ENCODE data around the gene CNOT1. TPM values are rescaled to one million over a fixed set of nuclear protein-coding genes. Genes with fewer than 3 reads are reported as not detected.

The CNOT1 gene
- total and polyA plus RNA-seq, 7 experiments from 2014 or later = 81.2 to 249 (median 232) TPM

DNA sequence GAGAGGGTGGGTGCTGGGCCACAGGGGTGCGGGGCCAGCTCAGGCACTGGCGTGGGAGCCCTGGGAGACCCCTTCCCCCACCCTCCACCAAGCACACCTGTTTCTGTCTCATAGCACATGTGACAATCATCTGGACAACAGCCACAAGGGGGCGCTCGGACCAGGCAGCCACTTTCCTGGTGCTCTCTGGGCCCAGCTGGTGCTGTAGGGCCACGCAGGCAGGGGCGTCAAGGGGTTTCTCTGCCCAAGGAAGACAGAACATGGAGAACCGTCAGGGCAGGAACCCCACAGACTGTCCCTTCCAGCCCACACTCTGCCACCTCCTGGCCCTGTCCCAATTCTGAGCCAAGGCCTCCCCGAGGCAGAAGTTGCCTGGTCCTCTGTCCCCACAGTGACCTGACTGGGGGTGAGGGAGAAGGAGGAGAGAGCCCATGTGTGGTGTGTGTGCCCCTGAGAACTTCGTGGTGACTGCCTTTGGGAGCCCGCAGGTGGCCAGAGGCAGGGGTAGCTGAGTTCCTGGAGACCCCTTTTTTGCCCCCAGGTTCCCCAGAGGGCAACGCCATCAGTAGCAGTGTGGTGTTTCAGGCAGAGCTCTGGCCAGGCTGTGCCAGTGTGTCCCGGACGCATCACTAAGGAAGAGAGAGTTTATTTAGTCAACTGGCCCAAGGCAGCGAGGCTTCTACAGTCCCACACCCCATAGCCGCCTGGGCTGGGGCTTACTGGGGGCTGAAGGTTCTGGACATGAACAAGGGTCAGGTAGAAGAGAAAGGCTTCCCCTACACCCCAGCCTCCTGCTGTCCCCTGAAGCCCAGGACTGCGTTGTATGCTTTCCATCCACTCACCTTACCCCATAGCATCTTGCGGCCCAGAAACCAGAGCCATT lies 117.5 kb downstream of the CNOT1 start:
- ChIA-PET POLR2A (interaction anchor here (0.6 kb wide), 1 partner anchor 34 kb away, joined by 3 read pairs; no protein-coding TSS in a partner anchor), CTCF (interaction anchor here (0.8 to 4.5 kb wide), 4 partner anchors 19 to 244 kb away, joined by 3 to 47 read pairs (median 3); no protein-coding TSS in a partner anchor)
- Histone ChIP-seq H3K9me3 (ENCODE audit: control insufficient read depth in 2 of 3, low read length in 3 of 3) (no peaks in the 10 kb centered on the region), H3K36me3 (ENCODE audit: control insufficient read depth in 2 of 3, insufficient read depth in 3 of 3, low read length in 3 of 3) (peaks cover 0 to 5% (median 0%) of the 10 kb centered on the region in 3 experiments), H3K4me3 (ENCODE audit: low read length) (no peak overlapping the region), H3K4me1 (ENCODE audit: control insufficient read depth in 2 of 2, insufficient read depth in 2 of 2, low read length in 2 of 2) (peaks cover 7 to 10% of the 10 kb centered on the region in 2 donors), H3K27me3 (ENCODE audit: control insufficient read depth in 2 of 2, insufficient read depth in 2 of 2, low read length in 2 of 2) (no peaks in the 10 kb centered on the region), H3K27ac (ENCODE audit: low read depth, low read length) (no peak overlapping the region)
- H3K27ac Mint-ChIP-seq = peak overlapping the region in 7 of 9 donors; percentile 49 to 76 (median 61)
- peak; percentile 62 to 84 (median 77) for DNase-seq
- peaks cover 0 to 3% (median 0%) of the 10 kb centered on the region in 5 donors for H3K36me3 Mint-ChIP-seq
- H3K4me3 Mint-ChIP-seq = peak overlapping the region in 1 of 10 donors; percentile 58
- no peaks in the 10 kb centered on the region for H3K27me3 Mint-ChIP-seq
- ATAC-seq = peak; percentile 61
- H3K9me3 Mint-ChIP-seq = no peaks in the 10 kb centered on the region
- intact Hi-C loops (cut with micrococcal nuclease) = loop anchor here (1.0 to 10.0 kb wide), 3 partner anchors 149 to 387 kb away; partner anchors contain the start of gene CFAP20 (in 1 of the 2)
- peaks cover 9 to 32% (median 18%) of the 10 kb centered on the region in 7 donors for H3K4me1 Mint-ChIP-seq

DNA sequence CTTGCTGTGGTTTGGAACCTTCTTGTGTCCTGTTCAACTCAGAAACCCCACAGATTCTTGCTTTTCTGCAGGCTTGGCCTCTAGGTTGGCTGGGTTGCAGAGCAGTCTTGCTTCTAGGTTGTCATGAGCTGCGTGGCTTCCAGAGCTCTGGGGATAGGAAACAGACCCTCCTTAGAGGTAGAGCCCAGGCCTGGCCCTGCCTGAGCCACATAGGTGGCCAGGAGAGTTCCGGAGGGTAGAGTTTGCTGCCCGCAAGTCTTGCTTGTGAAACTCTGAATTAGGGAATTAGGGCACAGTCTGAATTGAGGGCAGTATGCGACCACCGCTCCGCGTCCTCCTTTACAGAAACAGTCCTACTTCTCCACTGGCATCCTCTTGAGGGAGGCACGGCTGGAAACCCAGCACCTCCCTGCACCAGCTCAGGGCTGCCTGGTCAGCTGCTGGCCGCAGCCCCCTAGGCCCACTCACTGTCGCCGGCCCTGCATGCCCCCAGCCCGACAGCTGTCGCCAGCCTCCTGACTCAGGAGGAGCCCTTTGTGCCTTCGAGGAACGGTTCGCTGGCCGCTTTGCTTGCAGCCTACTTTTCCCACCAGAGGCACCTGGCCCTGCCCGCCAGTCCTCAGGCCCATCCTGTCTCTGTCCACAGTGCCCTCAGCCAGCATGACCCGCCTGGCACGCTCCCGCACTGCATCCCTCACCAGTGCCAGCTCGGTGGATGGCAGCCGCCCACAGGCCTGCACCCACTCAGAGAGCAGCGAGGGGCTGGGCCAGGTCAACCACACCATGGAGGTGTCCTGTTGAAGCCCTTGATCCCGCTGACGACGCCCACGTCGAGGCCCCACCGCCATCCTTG lies 118.6 kb downstream of the CNOT1 start:
- no peaks in the 10 kb centered on the region for H3K27me3 Mint-ChIP-seq
- H3K9me3 ChIP-seq (ENCODE audit: control insufficient read depth in 2 of 3, low read length in 3 of 3) = no peaks in the 10 kb centered on the region
- CTCF ChIA-PET = interaction anchor here (4.5 kb wide), 1 partner anchor 245 kb away, joined by 47 read pairs; no protein-coding TSS in a partner anchor
- peaks cover 5 to 25% (median 7%) of the 10 kb centered on the region in 7 donors for H3K4me1 Mint-ChIP-seq
- H3K27ac Mint-ChIP-seq = no peak overlapping the region
- no peaks in the 10 kb centered on the region for H3K9me3 Mint-ChIP-seq
- POLR2A ChIA-PET = interaction anchor here (0.5 to 0.7 kb wide), 2 partner anchors 14 to 118 kb away, joined by 3 read pairs; no protein-coding TSS in a partner anchor
- H3K36me3 Mint-ChIP-seq = no peaks in the 10 kb centered on the region
- H3K36me3 ChIP-seq (ENCODE audit: control insufficient read depth in 2 of 3, insufficient read depth in 3 of 3, low read length in 3 of 3) = peaks cover 0 to 5% (median 0%) of the 10 kb centered on the region in 3 experiments
- no peaks in the 10 kb centered on the region for H3K4me1 ChIP-seq (ENCODE audit: control insufficient read depth in 2 of 2, insufficient read depth in 2 of 2, low read length in 2 of 2)
- H3K27ac ChIP-seq (ENCODE audit: low read depth, low read length) = no peak overlapping the region
- H3K4me3 Mint-ChIP-seq = no peak overlapping the region
- no peak for ATAC-seq
- H3K4me3 ChIP-seq (ENCODE audit: low read length) = no peak overlapping the region
- DNase-seq = no peak
- H3K27me3 ChIP-seq (ENCODE audit: control insufficient read depth in 2 of 2, insufficient read depth in 2 of 2, low read length in 2 of 2) = no peaks in the 10 kb centered on the region
- intact Hi-C loops (cut with micrococcal nuclease) = loop anchor here in 1 of 2 donors (10.0 kb wide), 1 partner anchor 386 kb away; the partner anchor contains the start of gene CFAP20

DNA sequence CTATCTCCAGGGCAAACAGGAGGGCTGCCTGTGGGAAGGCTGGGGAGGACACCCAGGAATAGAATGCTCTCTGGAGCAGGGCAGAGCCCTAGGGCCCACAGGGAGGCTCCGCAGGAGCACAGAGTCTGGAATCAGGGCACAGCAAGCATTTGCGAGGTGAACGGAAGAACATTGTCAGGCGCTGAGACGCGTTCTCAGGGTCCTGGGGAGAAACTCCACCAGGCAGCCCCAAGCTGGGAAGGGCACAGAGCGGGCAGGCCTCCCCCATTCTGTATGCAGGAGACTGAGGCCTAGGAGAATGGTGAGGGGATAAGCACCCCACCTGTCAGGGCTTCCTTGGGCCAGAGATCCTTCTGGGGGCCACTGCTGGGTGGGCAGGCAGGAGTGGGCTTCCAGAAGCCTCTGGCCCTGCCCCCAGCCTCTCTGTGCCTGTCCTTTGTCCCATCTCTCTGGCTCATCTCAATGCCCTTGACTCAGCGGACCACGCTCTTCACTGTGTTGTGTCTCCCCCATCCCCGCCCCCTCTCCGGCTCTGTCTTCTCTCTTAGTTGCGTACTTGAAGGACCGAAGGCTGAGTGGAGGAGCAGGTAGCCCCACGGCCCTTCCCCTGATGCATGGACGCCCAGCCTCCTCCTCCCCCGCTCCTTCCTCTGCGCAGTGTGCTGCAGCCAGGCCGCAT lies 119.4 kb downstream of the CNOT1 start:
- Mint-ChIP-seq H3K27ac (peak overlapping the region in 1 of 9 donors; percentile 9), H3K36me3 (no peaks in the 10 kb centered on the region), H3K4me1 (peaks cover 5 to 25% (median 6%) of the 10 kb centered on the region in 7 donors), H3K4me3 (no peak overlapping the region), H3K9me3 (no peaks in the 10 kb centered on the region), H3K27me3 (no peaks in the 10 kb centered on the region)
- DNase-seq (peak in 1 of 9 donors; percentile 16), ATAC-seq (no peak)
- Histone ChIP-seq H3K36me3 (ENCODE audit: control insufficient read depth in 2 of 3, insufficient read depth in 3 of 3, low read length in 3 of 3) (peaks cover 0 to under 1% (median 0%) of the 10 kb centered on the region in 3 experiments), H3K4me1 (ENCODE audit: control insufficient read depth in 2 of 2, insufficient read depth in 2 of 2, low read length in 2 of 2) (no peaks in the 10 kb centered on the region), H3K4me3 (ENCODE audit: low read length) (no peak overlapping the region), H3K27ac (ENCODE audit: low read depth, low read length) (no peak overlapping the region), H3K27me3 (ENCODE audit: control insufficient read depth in 2 of 2, insufficient read depth in 2 of 2, low read length in 2 of 2) (no peaks in the 10 kb centered on the region), H3K9me3 (ENCODE audit: control insufficient read depth in 2 of 3, low read length in 3 of 3) (no peaks in the 10 kb centered on the region)
- ChIA-PET CTCF (interaction anchor here (4.5 kb wide), 1 partner anchor 246 kb away, joined by 47 read pairs; no protein-coding TSS in a partner anchor), POLR2A (interaction anchor here (0.5 to 0.8 kb wide), 3 partner anchors 8 to 118 kb away, joined by 3 read pairs; no protein-coding TSS in a partner anchor)
- intact Hi-C loops (cut with micrococcal nuclease) = loop anchor here in 1 of 2 donors (10.0 kb wide), 1 partner anchor 385 kb away; the partner anchor contains the start of gene CFAP20

DNA sequence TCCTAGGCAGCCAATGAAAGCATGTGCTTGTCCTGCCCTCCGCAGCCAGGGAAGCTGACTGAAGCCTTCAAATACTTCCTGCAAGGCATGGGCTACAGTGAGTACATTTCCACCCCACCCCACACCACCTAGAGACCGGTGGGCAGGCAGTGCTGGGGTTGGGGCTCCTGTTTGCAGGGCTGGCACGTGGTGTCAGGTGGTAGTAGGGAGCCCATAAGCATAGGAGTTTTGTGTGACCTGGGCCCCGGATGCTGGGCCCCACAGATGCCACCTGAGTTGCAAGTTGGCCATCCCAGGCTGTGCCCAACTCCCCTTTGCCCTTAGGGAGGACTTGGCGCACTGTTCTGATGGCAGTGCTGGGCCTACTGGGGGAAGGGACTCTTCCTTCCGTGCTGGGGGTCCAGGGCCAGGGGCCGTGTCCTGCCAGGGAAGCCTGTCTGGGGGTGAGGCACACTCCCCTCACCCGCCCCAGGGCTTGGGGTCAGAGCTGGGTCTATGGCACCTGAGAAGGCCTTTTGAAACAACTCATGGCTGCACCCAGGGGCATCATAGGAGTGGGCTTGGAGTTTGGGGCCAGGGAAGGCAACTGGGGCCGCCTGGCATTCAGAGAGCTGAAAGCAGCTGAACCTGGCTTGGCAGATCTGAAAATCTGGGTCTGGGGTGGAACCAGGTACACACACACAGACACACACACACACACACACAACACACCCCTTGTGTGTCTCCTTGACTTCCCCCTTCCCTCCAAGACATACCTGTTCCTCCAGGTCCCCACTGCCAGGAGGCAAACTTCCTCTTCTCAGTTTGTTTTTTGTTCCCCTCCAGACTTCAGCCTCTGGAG lies 120.2 kb downstream of the CNOT1 start:
- Mint-ChIP-seq H3K36me3 (no peaks in the 10 kb centered on the region), H3K27ac (no peak overlapping the region), H3K4me1 (peaks cover 0 to 18% (median 0%) of the 10 kb centered on the region in 7 donors), H3K27me3 (no peaks in the 10 kb centered on the region), H3K9me3 (no peaks in the 10 kb centered on the region), H3K4me3 (no peak overlapping the region)
- Histone ChIP-seq H3K4me3 (ENCODE audit: low read length) (no peak overlapping the region), H3K9me3 (ENCODE audit: control insufficient read depth in 2 of 3, low read length in 3 of 3) (no peaks in the 10 kb centered on the region), H3K27me3 (ENCODE audit: control insufficient read depth in 2 of 2, insufficient read depth in 2 of 2, low read length in 2 of 2) (no peaks in the 10 kb centered on the region), H3K27ac (ENCODE audit: low read depth, low read length) (no peak overlapping the region), H3K36me3 (ENCODE audit: control insufficient read depth in 2 of 3, insufficient read depth in 3 of 3, low read length in 3 of 3) (no peaks in the 10 kb centered on the region), H3K4me1 (ENCODE audit: control insufficient read depth in 2 of 2, insufficient read depth in 2 of 2, low read length in 2 of 2) (no peaks in the 10 kb centered on the region)
- ChIA-PET CTCF (no interaction called here), POLR2A (interaction anchor here (0.8 kb wide), 1 partner anchor 9 kb away, joined by 3 read pairs; no protein-coding TSS in a partner anchor)
- intact Hi-C loops (cut with micrococcal nuclease) = loop anchor here in 1 of 2 donors (10.0 kb wide), 1 partner anchor 385 kb away; the partner anchor contains the start of gene CFAP20
- no peak for DNase-seq
- ATAC-seq = no peak

DNA sequence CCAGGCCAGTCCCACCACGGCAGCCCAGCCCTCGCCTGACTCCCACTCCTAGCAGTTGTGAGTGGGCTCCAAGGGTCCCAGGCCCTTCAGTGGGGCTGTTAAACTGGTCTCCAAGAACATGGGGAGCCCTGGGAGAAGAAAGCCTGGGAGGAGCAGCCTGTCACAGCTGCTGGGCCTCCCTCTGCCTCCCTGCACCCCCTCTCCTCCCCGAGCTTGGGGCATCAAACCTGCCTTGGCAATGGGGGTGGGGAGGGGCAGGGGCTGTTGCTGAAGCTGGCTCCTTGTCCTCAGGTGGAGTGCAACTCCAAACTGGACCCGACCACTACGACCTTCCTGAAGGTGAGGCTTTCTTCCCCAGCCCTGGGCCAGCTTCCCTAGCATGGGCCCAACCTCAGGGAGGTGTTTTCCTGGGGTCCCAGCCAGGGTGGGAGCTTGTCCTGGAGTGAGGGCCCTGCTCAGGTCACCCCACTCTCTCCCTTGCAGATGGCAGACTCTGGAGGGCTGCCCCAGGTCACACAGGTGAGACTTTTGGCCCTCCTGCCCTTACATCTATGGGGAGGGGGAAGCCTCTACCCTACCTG lies 120.9 kb downstream of the CNOT1 start:
- no peaks in the 10 kb centered on the region for H3K27me3 Mint-ChIP-seq
- no peak overlapping the region for H3K27ac Mint-ChIP-seq
- no peaks in the 10 kb centered on the region for H3K36me3 ChIP-seq (ENCODE audit: control insufficient read depth in 2 of 3, insufficient read depth in 3 of 3, low read length in 3 of 3)
- no peak overlapping the region for H3K4me3 Mint-ChIP-seq
- CTCF ChIA-PET = no interaction called here
- POLR2A ChIA-PET = no interaction called here
- no peaks in the 10 kb centered on the region for H3K9me3 Mint-ChIP-seq
- no peak for DNase-seq
- H3K27me3 ChIP-seq (ENCODE audit: control insufficient read depth in 2 of 2, insufficient read depth in 2 of 2, low read length in 2 of 2) = no peaks in the 10 kb centered on the region
- ATAC-seq = no peak
- intact Hi-C loops (cut with micrococcal nuclease) = no loop called here
- H3K4me1 ChIP-seq (ENCODE audit: control insufficient read depth in 2 of 2, insufficient read depth in 2 of 2, low read length in 2 of 2) = no peaks in the 10 kb centered on the region
- H3K4me1 Mint-ChIP-seq = peaks cover 0 to 13% (median 0%) of the 10 kb centered on the region in 7 donors
- no peaks in the 10 kb centered on the region for H3K36me3 Mint-ChIP-seq
- H3K27ac ChIP-seq (ENCODE audit: low read depth, low read length) = no peak overlapping the region
- no peaks in the 10 kb centered on the region for H3K9me3 ChIP-seq (ENCODE audit: control insufficient read depth in 2 of 3, low read length in 3 of 3)
- no peak overlapping the region for H3K4me3 ChIP-seq (ENCODE audit: low read length)
